NCI-H446 (cell line): ENCODE measurements around the gene AQP7.
"Not testable (repeated sequence)": the region's sequence is repeated elsewhere in the genome, so short reads cannot be mapped to it uniquely, and the experiment has no call there.

ENCODE experiments used
- DNase-seq, 2 experiments: peaks; one replicate each; lab custom pipeline; 2025; lab: John Stamatoyannopoulos, UW

The AQP7 gene

DNA sequence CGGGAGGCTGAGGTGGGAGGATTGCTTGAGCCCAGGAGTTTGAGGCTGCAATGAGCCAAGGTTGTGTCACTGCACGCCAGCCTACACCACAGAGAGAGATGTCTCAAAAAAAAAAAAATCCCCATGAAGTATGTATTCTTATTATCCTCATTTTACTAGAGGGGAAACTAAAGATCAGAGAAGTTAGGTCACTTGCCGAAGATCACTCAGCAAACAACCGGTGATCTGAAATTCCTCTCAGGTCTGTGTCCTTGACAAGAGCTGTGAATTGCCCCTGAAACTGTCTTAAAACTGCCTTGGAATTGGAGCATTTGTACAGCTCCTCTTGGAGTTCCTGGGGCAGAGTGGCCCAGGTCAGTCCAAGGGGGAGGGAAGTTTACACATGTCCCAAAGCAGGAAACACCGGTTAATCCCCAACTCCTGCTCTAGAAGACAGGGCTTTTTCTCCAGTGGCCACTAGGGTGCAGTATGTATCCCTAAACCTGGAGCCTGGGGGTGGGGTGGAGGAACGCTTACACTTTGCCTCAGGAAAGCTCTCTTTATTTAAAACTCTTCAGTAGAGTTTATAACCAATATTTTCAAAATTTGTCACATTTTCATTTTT is 27.6 kb downstream of the AQP7 start:
- peak; percentile 50 to 77 for DNase-seq

DNA sequence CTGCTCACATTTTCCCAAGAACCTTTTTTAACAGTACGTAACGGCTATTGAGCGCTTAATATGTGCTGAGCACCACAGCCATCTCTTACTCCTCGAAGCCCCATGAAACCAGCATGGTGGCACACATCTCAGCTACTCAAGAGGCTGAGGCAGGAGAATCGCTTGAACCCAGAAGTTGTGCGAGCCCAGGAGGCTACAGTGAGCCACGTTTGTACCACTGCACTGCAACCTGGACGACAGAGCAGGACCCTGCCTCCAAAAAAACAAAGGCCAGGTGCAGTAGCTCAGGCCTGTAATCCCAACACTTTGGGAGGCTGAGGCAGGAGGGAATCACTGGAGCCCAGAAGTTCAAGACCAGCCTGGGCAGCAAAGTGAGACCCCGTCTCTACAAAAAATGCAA is 28.2 kb downstream of the AQP7 start:
- DNase-seq, result no peak

DNA sequence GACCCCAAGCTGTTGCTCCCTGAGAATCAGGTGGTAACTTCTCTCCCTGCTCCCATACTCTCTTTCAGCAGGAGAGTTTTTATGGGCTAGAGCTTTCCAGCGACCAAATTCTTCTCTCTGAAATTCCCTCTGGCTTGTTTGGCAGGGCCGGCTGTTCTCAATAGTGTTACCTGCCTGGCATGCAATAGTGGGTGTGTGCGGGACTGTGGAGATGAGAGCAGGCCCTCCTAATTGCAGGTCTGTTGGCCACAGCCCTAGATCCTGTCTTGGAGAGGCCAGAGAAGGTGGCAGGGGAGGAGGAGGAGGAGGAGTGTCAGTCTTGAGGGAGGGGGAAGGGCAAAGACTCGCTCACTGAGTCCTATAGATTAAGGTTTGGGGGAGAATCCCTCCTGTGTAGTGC is 29.5 kb downstream of the AQP7 start:
- DNase-seq, result no peak

DNA sequence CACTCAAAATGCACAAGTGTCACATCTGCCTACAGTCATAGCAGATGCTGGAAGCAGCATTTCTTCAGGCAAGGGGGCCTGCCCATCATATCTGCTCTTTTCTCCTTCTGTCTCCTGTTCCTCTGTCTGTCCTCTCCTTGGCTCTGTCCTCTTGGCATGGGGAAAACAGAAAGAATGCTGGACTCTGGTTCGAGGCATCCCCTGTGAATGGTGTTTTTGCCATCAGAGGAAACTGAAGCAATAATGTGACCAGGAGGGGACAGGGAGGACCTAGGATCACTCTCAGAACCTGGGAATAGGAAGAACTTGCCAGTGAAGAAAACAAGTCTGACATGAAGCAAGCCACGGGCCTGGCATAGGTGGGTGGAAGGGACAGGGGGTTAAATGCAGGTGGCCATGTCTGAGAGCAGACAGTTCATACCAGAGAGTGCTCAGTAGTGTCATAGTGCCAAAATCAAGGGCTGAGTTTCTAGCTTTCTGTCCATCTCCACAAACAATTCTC is 35.3 kb downstream of the AQP7 start:
- no peak for DNase-seq

DNA sequence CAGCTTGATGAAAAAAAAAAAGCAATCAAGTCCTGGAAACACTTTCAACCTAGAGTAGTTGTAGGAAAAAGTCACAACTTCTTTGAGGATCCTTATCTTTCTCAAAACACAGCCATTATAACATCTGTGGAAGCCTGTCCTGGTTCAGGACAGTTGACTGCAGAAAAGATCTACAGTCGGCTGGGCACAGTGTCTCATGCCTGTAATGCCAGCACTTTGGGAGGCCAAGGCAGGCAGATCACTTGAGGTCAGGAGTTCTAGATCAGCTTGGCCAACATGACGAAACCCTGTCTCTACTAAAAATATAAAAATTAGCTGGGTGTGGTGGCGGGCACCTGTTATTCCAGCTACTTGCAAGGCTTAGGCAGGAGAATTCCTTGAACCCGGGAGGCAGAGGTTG is 37.6 kb downstream of the AQP7 start:
- not testable (repeated sequence) for DNase-seq

DNA sequence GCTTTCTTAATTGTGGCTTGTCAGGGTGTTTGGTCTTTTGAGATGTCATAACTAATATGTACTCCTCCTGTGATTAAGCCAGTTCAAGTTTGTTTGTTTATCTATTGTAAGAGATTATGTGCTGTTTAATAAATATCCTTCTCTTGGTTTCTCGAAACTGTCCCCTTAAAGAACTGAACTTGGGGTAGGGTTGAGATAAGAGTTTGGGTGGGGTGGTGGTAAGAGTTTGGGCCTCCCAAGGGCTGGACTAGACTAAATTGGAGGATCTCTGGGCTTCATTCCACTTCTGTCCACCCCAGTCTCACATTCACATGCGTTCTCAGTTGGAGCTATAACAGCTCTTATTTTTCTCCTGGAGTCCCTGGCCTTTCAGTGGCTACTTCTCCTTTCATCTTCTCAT is 38.2 kb downstream of the AQP7 start:
- DNase-seq, result no peak

DNA sequence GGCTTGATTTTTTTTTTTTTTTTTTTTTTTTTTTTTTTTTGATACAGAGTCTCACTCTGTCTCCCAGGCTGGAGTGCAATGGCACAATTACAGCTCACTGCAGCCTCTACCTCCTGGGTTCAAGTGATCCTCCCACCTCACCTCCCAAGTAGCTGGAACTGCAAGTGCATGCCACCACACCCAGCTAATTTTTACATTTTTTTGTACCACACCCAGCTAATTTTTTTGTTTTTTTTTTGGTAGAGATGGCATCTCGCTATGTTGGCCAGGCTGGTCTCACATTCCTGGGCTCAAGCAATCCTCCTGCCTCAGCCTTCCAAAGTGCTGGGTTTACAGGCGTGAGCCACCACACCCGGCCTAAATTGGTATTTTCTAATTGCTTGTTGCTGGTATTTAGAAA is 43.7 kb downstream of the AQP7 start:
- not testable (repeated sequence) for DNase-seq

DNA sequence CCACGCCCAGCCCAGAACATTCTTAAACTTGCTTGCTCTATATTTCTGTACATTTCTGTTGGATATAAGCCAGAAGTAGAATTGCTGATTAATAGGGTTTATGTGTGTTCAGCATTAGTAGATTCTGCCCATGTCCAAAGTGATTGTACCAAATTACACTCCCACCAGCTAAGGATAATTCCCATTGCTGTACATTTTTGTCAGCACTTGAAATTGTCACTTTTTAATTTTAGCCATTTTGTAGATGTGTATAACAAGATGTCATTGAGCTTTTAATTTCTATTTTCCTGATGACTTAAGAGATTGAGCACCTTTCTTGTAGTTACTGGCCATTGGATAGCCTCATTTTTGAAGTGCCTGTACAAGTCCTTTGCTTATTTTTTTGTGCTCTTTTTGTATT is 46.4 kb downstream of the AQP7 start:
- DNase-seq, result no peak

DNA sequence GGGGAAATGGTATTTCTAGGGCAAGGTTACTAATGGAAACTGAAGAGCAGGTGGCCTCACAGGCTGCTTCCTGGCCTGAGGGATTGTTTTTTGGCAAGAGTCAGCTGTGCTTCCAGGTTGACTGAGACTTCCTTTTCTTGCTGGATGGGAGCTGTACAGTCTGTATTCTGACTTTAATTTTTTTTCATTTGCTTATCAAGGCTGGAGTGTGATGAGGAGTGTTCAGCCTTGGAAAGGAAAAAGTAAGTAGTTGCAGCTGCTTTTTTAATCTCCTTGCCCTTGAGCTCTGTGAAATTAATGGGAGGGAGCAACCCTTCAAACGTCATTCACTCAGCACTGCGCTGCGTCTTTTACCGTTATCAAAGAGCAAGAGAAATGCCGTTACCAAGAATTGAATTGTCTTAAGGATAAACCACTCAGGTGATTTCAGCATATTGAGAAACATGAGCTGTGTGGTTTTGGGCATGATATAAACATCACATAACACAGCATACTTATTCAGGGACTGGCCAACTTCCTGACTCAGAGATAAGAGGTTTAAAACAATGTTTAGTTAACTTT is 47.6 kb downstream of the AQP7 start:
- DNase-seq, result no peak

DNA sequence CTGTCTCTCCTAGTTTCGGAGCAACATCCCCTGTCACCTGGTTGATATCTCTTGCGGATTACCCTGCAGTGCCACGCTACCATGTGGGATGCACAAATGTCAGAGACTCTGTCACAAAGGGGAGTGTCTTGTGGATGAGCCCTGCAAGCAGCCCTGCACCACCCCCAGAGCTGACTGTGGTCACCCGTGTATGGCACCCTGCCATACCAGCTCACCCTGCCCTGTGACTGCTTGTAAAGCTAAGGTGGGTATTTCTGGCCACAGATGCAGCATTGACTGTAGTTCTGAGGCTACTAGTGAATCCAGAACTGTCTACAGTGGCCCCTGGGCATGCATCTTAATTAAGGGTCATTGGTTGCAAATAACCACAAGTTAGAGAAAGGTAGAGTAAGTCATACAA is 50.8 kb downstream of the AQP7 start:
- no peak for DNase-seq

DNA sequence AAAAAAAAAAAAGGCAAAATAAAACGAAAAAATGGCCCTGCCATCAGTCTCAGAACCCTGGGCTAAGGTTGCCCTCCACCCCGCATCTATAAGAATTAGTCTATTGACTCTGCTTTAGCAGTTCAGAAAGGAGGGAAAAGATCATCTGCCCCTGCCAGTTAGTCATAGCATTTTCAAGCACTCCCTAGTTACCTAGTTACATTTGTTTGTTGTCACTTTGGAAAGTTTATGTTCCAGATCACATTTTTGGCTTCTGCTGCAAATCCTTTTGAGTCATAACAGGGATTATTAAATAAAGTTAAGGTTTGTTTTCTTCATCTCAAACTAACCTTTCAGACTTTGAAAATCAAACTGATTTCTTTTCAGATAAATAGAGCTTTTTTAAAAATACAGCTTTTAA is 52.1 kb downstream of the AQP7 start:
- no peak for DNase-seq

DNA sequence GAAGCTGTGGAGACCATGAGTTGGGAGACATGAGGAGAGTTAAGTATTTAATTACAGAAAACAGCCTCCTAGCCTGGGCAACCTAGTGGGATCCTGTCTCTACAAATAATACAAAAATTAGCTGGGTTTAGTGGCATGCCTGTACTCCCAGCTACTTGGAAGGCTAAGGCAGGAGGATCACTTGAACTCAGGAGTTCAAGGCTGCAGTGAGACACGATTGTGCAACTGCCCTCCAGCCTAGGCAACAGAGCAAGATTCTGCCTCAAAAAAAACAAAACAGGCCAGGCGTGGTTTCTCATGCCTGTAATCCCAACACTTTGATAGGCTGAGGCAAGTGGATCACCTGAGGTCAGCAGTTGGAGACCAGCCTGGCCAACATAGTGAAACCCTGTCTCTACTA is 52.6 kb downstream of the AQP7 start:
- no peak for DNase-seq

DNA sequence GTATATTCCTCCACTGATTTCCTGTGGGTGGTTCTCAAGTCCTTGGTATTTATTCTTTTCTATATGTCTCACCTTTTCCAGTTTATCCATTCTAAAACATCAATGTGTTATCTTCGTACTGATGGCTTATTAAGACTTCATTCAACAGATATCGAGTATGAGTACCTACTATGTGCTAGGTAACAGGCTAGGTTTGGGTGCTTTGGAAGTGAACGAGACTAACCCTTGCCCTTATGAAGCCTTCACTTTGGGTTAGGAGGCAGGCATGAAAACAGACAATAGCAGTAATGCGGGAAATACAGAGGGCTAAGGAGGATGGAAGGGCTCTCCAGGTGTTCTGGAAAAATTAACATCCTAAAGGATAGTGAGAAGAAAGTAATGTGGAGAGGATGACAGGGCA is 53.4 kb downstream of the AQP7 start:
- no peak for DNase-seq

DNA sequence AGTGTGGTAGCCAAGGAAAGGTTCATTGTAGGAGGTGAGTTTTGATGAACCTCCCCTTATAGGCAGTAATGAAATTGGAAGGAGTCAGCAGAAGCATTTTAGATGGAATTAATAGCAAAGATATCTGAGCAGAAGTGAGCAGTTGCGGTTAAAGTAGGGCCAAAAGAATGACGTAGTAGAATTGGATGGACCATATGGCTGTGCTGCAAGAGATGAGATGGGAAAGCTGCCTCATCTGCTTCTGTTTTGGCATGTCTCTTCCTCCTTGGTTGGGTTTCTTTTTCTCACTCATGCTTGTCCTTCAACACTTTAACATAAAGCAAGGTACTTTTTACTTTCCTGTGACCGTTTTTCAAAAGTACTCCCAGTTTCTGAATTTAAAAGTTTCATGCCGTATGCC is 55.8 kb downstream of the AQP7 start:
- no peak for DNase-seq

DNA sequence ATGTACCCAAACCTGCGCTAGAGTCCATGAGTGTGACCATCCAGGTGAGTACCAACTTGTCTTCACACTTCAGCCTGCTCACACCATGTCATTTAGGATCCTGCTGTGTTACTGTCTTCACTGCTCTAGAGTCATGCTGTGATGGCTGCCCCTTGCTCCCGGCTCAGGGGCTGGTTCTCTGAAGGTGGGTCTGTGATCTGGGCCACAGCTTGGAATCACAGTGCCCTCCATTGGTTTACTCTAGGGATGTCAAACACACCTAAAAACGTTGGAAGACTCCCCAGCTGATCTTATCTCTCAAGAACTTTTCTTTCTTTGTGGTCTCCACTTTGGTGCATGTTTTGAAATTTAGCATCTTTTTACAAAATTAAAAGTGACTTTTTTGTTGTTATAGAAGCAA is 58.2 kb downstream of the AQP7 start:
- DNase-seq, result no peak

DNA sequence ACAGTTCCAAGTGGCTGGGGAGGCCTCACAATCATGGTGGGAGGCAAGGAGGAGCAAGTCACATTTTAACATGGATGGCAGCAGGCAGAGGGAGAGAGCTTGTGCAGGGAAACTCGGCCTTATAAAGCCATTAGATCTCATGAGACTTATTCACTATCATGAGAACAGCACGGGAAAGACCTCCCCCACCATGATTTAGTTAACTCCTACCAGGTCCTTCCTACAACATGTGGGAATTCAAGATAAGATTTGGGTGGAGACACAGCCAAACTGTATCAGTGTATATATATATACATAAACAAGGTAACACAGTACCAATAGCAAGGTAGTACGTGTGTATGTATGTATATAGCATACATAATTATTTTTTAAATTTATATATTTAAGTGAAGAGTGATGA is 61.2 kb downstream of the AQP7 start:
- no peak for DNase-seq

DNA sequence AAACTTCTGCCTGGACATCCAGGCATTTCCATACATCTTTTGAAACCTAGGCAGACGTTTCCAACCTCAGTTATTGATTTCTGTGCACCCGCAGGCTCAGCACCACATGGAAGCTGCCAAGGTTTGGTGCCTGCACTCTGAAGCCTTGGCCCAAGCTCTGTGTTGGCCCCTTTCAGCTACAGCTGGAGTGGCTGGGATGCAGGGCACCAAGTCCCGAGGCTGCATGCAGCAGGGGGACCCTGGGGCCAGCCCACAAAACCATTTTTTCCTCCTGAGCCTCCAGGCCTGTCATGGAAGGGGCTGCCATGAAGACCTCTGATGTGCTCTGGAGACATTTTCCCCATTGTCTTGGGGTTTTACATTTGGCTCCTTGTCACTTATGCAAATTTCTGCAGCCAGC is 62.2 kb downstream of the AQP7 start:
- no peak for DNase-seq
